Fibroblast of the aortic adventitia (primary cell): ENCODE measurements around the gene CEACAM3. TPM values are rescaled to one million over a fixed set of nuclear protein-coding genes. Genes with fewer than 3 reads are reported as not detected.
A peak's percentile ranks its signal among the peaks of the same experiment; 100 is the strongest.

Experiments
- DNase-seq: peaks from one replicate; pipeline ENCODE4 v3.0.0-alpha.2; 2010; ENCODE audit warnings: low read depth
- H3K4me3 ChIP-seq: 2 replicates; pipeline ENCODE4 v1.5.1; 2011; ENCODE audit warnings: low read depth, mild to moderate bottlenecking, control low read depth, low read length, moderate library complexity
- total RNA-seq: library from RNA; depleted of rRNA; stranded (reverse); fragments of >200 nt; gene quantifications from 2 replicates; pipeline ENCODE4 v1.2.3, GENCODE V29; 2012; ENCODE audit warnings: low replicate concordance
- TF ChIP-seq, protein P1 (sequence below): IDR thresholded peaks from 2 replicates; pipeline ENCODE4 v1.5.1; 2011; ENCODE audit warnings: mild to moderate bottlenecking, low read length, control low read depth, inconsistent platforms; ENCODE audit not compliant: insufficient read depth

CEACAM3 gene
- total RNA-seq, 1 donor, result not detected

DNA sequence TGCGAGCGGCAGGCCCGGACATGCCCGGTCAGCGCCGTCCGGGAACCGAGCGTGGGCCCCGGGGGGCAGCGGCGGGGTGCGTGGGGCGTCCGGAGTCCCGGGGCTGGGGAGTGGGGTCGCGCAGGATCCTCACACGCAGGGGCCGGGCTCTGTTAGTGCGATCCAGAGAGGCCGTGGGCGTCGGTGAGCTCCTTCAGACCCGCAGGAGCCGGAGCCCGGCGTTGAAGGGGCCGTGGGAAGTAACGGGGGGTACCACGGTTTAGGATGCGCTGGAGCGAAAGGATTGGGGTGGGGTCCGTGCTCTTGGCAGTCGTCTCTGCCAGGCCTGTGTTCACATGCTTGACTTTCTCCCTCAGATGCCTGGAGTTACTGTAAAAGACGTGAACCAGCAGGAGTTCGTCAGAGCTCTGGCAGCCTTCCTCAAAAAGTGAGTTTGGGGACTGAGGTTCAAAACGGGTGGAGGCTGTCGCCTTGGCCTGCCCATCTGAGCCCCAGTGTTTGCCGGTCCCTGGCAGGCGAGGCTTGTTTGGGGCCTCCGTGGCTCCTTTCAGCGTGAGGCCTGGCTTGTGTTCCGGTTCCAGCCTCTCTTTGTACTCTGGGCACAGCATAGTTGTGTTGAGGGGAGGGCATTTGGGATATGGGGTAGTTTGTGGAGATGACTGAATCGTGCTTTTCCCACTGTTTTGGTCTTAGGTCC, 64.2 kb downstream of the CEACAM3 start:
- peak; percentile 57 for DNase-seq
- H3K4me3 ChIP-seq, result peak overlapping the region; percentile 98
- TF ChIP-seq, protein P1, sequence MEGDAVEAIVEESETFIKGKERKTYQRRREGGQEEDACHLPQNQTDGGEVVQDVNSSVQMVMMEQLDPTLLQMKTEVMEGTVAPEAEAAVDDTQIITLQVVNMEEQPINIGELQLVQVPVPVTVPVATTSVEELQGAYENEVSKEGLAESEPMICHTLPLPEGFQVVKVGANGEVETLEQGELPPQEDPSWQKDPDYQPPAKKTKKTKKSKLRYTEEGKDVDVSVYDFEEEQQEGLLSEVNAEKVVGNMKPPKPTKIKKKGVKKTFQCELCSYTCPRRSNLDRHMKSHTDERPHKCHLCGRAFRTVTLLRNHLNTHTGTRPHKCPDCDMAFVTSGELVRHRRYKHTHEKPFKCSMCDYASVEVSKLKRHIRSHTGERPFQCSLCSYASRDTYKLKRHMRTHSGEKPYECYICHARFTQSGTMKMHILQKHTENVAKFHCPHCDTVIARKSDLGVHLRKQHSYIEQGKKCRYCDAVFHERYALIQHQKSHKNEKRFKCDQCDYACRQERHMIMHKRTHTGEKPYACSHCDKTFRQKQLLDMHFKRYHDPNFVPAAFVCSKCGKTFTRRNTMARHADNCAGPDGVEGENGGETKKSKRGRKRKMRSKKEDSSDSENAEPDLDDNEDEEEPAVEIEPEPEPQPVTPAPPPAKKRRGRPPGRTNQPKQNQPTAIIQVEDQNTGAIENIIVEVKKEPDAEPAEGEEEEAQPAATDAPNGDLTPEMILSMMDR, result no peak

Other genes starting within 250 kb of the CEACAM3 start
- gene CEACAM21, start 220.4 kb upstream of the CEACAM3 start, total RNA-seq, result not detected in 2 replicates
- gene CEACAM4, start 169.5 kb upstream of the CEACAM3 start, total RNA-seq, result not detected in 2 replicates
- not detected in 2 replicates for gene CEACAM7, start 108.3 kb upstream of the CEACAM3 start, total RNA-seq
- gene CEACAM5, start 88.0 kb upstream of the CEACAM3 start, total RNA-seq, result not detected in 2 replicates
- gene CEACAM6, start 41.1 kb upstream of the CEACAM3 start, total RNA-seq, result not detected in 2 replicates
- gene LYPD4, start 48.1 kb downstream of the CEACAM3 start, total RNA-seq, result not detected in 2 replicates
- not detected in 2 replicates for gene DMRTC2, start 48.5 kb downstream of the CEACAM3 start, total RNA-seq
- 827 and 1,080 TPM in 2 replicates for gene RPS19, start 63.7 kb downstream of the CEACAM3 start, total RNA-seq
- 0.09 TPM in 1 of 2 replicates, not detected in the other for gene CD79A, start 80.7 kb downstream of the CEACAM3 start, total RNA-seq
- gene ARHGEF1, start 86.6 kb downstream of the CEACAM3 start, total RNA-seq, result 26.8 and 57.6 TPM in 2 replicates
- gene ERFL, start 131.9 kb downstream of the CEACAM3 start, total RNA-seq, result 0.57 TPM in 1 of 2 replicates, not detected in the other
- gene RABAC1, start 162.7 kb downstream of the CEACAM3 start, total RNA-seq, result 122 and 201 TPM in 2 replicates
- gene ATP1A3, start 197.6 kb downstream of the CEACAM3 start, total RNA-seq, result not detected in 2 replicates